ENCODE measurements around the gene BCAS3.
A peak's percentile ranks its signal among the peaks of the same experiment; 100 is the strongest.

BCAS3 gene

GRCh38 chr17:61337290-61337689 lies 659.6 kb downstream of the BCAS3 start:
- H3K4me1 ChIP-seq: peaks cover 0 to 58% (median 42%) of the 10 kb centered on the region in 4 donors
- no peak for DNase-seq
- no peak for TF ChIP-seq CTCF (IDR thresholded peaks at IDR 0.05)
- intact Hi-C loops (cut with DNase I; ENCODE audit: low total_unique reads): no loop called here
- H3K27ac ChIP-seq: peak overlapping the region; percentile 38 to 76
- no peak overlapping the region for H3K4me3 ChIP-seq
- H3K36me3 ChIP-seq: no peaks in the 10 kb centered on the region
- H3K27me3 ChIP-seq: no peaks in the 10 kb centered on the region
- no peaks in the 10 kb centered on the region for H3K9me3 ChIP-seq

GRCh38 chr17:61338000-61338798 lies 660.5 kb downstream of the BCAS3 start:
- H3K4me1 ChIP-seq: peaks cover 0 to 49% (median 40%) of the 10 kb centered on the region in 4 donors
- no peak overlapping the region for H3K4me3 ChIP-seq
- peak overlapping the region; percentile 38 to 76 for H3K27ac ChIP-seq
- no peaks in the 10 kb centered on the region for H3K27me3 ChIP-seq
- H3K36me3 ChIP-seq: no peaks in the 10 kb centered on the region
- DNase-seq: no peak
- H3K9me3 ChIP-seq: no peaks in the 10 kb centered on the region
- no peak for TF ChIP-seq CTCF (IDR thresholded peaks at IDR 0.05)
- intact Hi-C loops (cut with DNase I; ENCODE audit: low total_unique reads): no loop called here

GRCh38 chr17:61338874-61339478 lies 661.3 kb downstream of the BCAS3 start:
- TF ChIP-seq CTCF (IDR thresholded peaks at IDR 0.05): no peak
- no peak for DNase-seq
- intact Hi-C loops (cut with DNase I; ENCODE audit: low total_unique reads): no loop called here
- Histone ChIP-seq H3K27ac (peak overlapping the region; percentile 38 to 76), H3K4me3 (no peak overlapping the region), H3K36me3 (no peaks in the 10 kb centered on the region), H3K4me1 (peaks cover 0 to 45% (median 37%) of the 10 kb centered on the region in 4 donors), H3K9me3 (no peaks in the 10 kb centered on the region), H3K27me3 (no peaks in the 10 kb centered on the region)

- no peak for DNase-seq
- H3K36me3 ChIP-seq: no peaks in the 10 kb centered on the region
- peaks cover 0 to 40% (median 31%) of the 10 kb centered on the region in 4 donors for H3K4me1 ChIP-seq
- no peaks in the 10 kb centered on the region for H3K27me3 ChIP-seq
- TF ChIP-seq CTCF (IDR thresholded peaks at IDR 0.05): no peak
- no peak overlapping the region for H3K27ac ChIP-seq
- no peaks in the 10 kb centered on the region for H3K9me3 ChIP-seq
- no peak overlapping the region for H3K4me3 ChIP-seq
- intact Hi-C loops (cut with DNase I; ENCODE audit: low total_unique reads): no loop called here
Observed at GRCh38 chr17:61340431-61341209, 663.0 kb downstream of the BCAS3 start.

- no peaks in the 10 kb centered on the region for H3K27me3 ChIP-seq
- no peak for TF ChIP-seq CTCF (IDR thresholded peaks at IDR 0.05)
- intact Hi-C loops (cut with DNase I; ENCODE audit: low total_unique reads): no loop called here
- no peak for DNase-seq
- no peak overlapping the region for H3K4me3 ChIP-seq
- H3K4me1 ChIP-seq: peaks cover 0 to 11% (median 9%) of the 10 kb centered on the region in 4 donors
- no peak overlapping the region for H3K27ac ChIP-seq
- no peaks in the 10 kb centered on the region for H3K9me3 ChIP-seq
- H3K36me3 ChIP-seq: no peaks in the 10 kb centered on the region
Observed at GRCh38 chr17:61343576-61343975, 665.9 kb downstream of the BCAS3 start.

All from tibial artery (tissue), 4 donors.